GM12801 (cell line): ENCODE measurements around the gene PCDHB10.
"Not testable (repeated sequence)": the region's sequence is repeated elsewhere in the genome, so short reads cannot be mapped to it uniquely, and the experiment has no call there.

Experiments used
- CTCF ChIP-seq: IDR thresholded peaks from one replicate; pipeline ENCODE4 v1.5.1; 2011; ENCODE audit warnings: control low read depth; ENCODE audit not compliant: insufficient read length; ENCODE audit errors: extremely low read depth

PCDHB10 gene

GRCh38 chr5:141208478-141208877 lies 16.3 kb downstream of the PCDHB10 start, which contains the start of gene PCDHB12:
TSS of gene PCDHB12 (plus strand) at chr5:141208719. CDS start at chr5:141208908, 189 bp downstream.
- no peak for TF ChIP-seq CTCF

DNA sequence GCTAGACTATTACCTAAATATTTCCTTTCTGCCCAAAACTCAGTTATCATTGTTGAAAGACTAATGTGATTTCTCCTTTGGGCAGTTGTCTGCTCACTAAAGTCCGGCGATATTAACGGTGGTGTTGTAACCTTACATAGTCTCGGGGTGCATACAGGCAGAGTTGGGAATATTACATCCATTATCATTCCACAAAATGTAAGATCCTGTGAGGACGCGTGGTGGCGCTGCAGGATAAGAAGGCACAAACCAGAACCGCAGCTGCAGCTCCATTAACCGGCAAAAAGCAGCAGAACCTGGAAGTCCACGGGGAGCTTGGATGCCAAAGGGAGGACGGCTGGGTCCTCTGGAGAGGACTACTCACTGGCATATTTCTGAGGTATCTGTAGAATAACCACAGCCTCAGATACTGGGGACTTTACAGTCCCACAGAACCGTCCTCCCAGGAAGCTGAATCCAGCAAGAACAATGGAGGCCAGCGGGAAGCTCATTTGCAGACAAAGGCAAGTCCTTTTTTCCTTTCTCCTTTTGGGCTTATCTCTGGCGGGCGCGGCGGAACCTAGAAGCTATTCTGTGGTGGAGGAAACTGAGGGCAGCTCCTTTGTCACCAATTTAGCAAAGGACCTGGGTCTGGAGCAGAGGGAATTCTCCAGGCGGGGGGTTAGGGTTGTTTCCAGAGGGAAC lies 21.6 kb downstream of the PCDHB10 start, which contains the start of gene PCDHB13:
Gene PCDHB13, plus strand, starts transcription at position 264 of the 684 bp plus-strand sequence. Its CDS starts 205 bp downstream, at position 469.
- TF ChIP-seq CTCF, result not testable (repeated sequence)

DNA sequence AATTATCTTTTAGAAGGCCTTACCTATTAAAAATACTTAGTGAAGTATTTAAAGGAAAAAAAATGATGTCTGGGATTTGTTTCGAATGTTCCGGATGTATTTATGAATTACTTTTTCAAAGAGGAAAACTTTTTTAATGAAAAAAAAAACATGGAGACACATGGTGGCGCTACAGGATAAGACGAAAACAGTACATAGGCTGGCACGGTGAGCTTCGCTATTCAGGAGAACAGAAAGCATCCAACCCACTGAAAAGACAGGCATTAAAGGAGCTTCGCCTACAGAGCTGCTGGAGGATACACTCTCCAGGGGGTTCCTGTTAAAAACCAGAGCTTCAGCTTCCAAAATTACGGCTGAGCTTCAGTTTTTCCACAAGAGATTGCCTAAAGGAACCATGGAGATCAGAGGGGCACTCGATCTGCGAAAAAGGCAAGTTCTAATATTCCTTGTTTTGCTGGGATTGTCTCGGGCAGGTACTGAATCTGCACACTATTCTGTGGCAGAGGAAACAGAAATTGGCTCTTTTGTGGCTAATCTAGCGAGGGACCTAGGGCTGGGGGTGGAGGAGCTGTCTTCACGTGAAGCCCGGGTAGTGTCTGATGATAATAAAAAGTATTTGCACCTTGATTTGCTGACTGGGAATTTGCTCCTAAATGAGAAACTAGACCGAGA lies 31.1 kb downstream of the PCDHB10 start, which contains the start of gene PCDHB14:
Gene PCDHB14, plus strand, starts transcription at position 232 of the 672 bp plus-strand sequence. Its CDS starts 163 bp downstream, at position 395.
- no peak for TF ChIP-seq CTCF

- no peak for TF ChIP-seq CTCF
Measured at GRCh38 chr5:141234109-141234667, 42.0 kb downstream of the PCDHB10 start.

DNA sequence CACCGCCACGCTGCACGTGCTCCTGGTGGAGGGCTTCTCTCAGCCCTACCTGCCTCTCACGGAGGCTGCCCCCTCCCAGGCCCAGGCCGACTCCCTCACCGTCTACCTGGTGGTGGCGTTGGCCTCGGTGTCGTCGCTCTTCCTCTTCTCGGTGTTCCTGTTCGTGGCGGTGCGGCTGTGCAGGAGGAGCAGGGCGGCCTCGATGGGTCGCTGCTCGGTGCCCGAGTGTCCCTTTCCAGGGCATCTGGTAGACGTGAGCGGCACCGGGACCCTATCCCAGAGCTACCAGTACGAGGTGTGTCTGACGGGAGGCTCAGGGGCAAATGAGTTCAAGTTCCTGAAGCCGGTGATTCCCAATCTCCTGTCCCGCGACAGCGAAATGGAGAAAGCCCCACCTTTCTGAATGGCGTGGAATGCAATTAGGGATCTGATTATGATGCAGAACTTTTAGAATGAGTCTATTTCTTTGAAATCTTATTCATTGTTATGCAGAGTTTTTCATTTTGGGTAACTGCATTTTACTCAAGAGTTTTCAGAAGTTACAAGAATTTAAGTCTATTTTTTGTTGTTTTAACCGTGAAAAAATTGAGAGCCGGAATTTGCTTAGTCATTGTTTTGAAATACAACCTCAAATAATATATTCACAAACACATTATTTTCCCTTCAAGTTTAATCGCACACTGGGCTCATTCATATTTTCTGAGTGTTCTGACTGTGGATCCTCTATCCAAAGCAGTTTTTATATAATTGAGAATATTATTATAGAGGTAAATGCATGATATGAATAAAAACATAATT lies 44.6 kb downstream of the PCDHB10 start:
- TF ChIP-seq CTCF, result no peak

- no peak for TF ChIP-seq CTCF
Measured at GRCh38 chr5:141241496-141241895, 49.3 kb downstream of the PCDHB10 start.
